PC-9 (cell line): ENCODE measurements around the gene HOXD3. TPM values are rescaled to one million over a fixed set of nuclear protein-coding genes. Genes with fewer than 3 reads are reported as not detected.

Experiments used
- BruUV-seq: library from RNA; stranded (reverse); fragments of 400-500 nt; replicated peaks from 2 replicates; lab custom pipeline; 2021; lab: Mats Ljungman, UMichigan
- CTCF ChIA-PET: fragments of 300-600 bp; sonication (Branson Sonifier 250); formaldehyde crosslinking; loops from one replicate; lab custom pipeline; 2022; ENCODE audit warnings: antibody characterized with exemption; lab: Charles Lee
- POLR2A ChIA-PET: fragments of 300-600 bp; sonication (Branson Sonifier 250); formaldehyde crosslinking; loops from one replicate; lab custom pipeline; 2022; ENCODE audit warnings: antibody characterized with exemption; ENCODE audit not compliant: unreplicated experiment; lab: Charles Lee
- DNase-seq, 2 experiments: peaks; one replicate each; pipeline versions ENCODE4 v3.0.0 to v3.0.0-alpha.2; 2015 to 2022; ENCODE audit warnings: mixed read lengths in 1 of 2
- H2AFZ ChIP-seq: fragments of 200-600 bp; sonication (generic); 2 replicates; pipeline ENCODE4 v1.8.1; 2017; ENCODE audit warnings: antibody characterized with exemption
- H3F3A ChIP-seq: fragments of 200-600 bp; sonication (generic); 2 replicates; pipeline ENCODE4 v1.8.1; 2017; ENCODE audit warnings: antibody characterized with exemption, mild to moderate bottlenecking, low read depth; ENCODE audit not compliant: insufficient read depth
- H3K27ac ChIP-seq: fragments of 200-600 bp; sonication (generic); 2 replicates; pipeline ENCODE4 v1.6.1; 2016; ENCODE audit warnings: mixed run types
- H3K27me3 ChIP-seq: fragments of 200-600 bp; sonication (generic); 2 replicates; pipeline ENCODE4 v1.6.1; 2016; ENCODE audit warnings: low read depth, mixed run types; ENCODE audit not compliant: insufficient read depth
- H3K36me3 ChIP-seq: fragments of 200-600 bp; sonication (generic); 2 replicates; pipeline ENCODE4 v1.6.1; 2016; ENCODE audit warnings: low read depth, mixed run types
- H3K4me1 ChIP-seq: fragments of 200-600 bp; sonication (generic); replicated peaks from 2 replicates; pipeline ENCODE4 v1.6.1; 2016; ENCODE audit warnings: mixed run types; ENCODE audit not compliant: insufficient read depth
- H3K4me2 ChIP-seq: fragments of 200-600 bp; sonication (generic); 2 replicates; pipeline ENCODE4 v1.6.1; 2017; ENCODE audit warnings: mixed run types
- H3K4me3 ChIP-seq: fragments of 200-600 bp; sonication (generic); 2 replicates; pipeline ENCODE4 v1.6.1; 2016; ENCODE audit warnings: mixed run types
- H3K79me2 ChIP-seq: fragments of 200-600 bp; sonication (generic); 2 replicates; pipeline ENCODE4 v1.6.1; 2017; ENCODE audit warnings: low read depth, mixed run types
- H3K9me2 ChIP-seq: fragments of 200-600 bp; sonication (generic); 2 replicates; pipeline ENCODE4 v1.8.1; 2017; ENCODE audit warnings: mild to moderate bottlenecking; ENCODE audit not compliant: insufficient read depth
- H3K9me3 ChIP-seq: fragments of 200-600 bp; sonication (generic); 2 replicates; pipeline ENCODE4 v1.8.1; 2016; ENCODE audit warnings: low read depth; ENCODE audit not compliant: insufficient read depth
- H4K20me1 ChIP-seq: fragments of 200-600 bp; sonication (generic); 2 replicates; pipeline ENCODE4 v1.8.1; 2017; ENCODE audit not compliant: insufficient read depth
- EZH2 ChIP-seq: fragments of 200-600 bp; sonication (generic); IDR thresholded peaks from 2 replicates; pipeline ENCODE4 v1.8.0; 2017; ENCODE audit warnings: antibody characterized with exemption, low read depth
- intact Hi-C: fragments of 100-400 bp; cut with micrococcal nuclease; formaldehyde crosslinking; loops from one replicate; pipeline ENCODE4 v1.10.0; 2022; ENCODE audit not compliant: unreplicated experiment
- total RNA-seq: library from RNA; stranded (reverse); gene quantifications from 2 replicates; pipeline ENCODE4 v1.2.3, GENCODE V29; 2021
- TF ChIP-seq, protein P1 (sequence below): fragments of 200-600 bp; sonication (generic); conservative IDR thresholded peaks from 2 replicates; pipeline ENCODE4 v1.6.1; 2017; ENCODE audit warnings: mixed run types, antibody characterized with exemption, mild to moderate bottlenecking, moderate library complexity

The HOXD3 gene
- total RNA-seq, 1 experiment from 2014 or later, result not detected

DNA sequence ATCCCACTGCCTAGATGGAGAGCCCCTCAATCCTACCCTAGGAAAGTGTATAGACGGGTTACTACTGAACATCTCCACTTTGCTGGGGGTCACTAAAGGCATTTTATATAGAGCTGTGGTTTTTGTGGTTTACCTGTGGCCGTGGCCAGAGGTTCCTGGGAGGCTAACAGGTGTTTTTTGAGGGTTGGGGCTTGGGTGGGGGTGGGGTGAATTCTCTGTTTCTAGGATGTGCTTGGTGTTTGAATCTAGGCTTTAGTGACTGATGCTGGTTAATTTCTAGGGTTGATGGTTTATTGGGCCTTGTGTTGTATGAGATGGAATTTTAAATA, 19.9 kb upstream of the HOXD3 start:
- Histone ChIP-seq H3K79me2 (no peaks in the 10 kb centered on the region), H3K4me3 (no peak overlapping the region), H3K27me3 (peaks cover 7% of the 10 kb centered on the region; the same call in 1 of the 2 replicates), H3K4me1 (no peaks in the 10 kb centered on the region), H3K27ac (no peak overlapping the region), H3K36me3 (no peaks in the 10 kb centered on the region), H4K20me1 (no peaks in the 10 kb centered on the region), H3K4me2 (no peak overlapping the region), H2AFZ (no peak overlapping the region), H3K9me3 (no peaks in the 10 kb centered on the region), H3K9me2 (no peaks in the 10 kb centered on the region), H3F3A (no peaks in the 10 kb centered on the region)
- intact Hi-C loops, result no loop called here
- TF ChIP-seq EZH2, result no peak
- TF ChIP-seq, protein P1, sequence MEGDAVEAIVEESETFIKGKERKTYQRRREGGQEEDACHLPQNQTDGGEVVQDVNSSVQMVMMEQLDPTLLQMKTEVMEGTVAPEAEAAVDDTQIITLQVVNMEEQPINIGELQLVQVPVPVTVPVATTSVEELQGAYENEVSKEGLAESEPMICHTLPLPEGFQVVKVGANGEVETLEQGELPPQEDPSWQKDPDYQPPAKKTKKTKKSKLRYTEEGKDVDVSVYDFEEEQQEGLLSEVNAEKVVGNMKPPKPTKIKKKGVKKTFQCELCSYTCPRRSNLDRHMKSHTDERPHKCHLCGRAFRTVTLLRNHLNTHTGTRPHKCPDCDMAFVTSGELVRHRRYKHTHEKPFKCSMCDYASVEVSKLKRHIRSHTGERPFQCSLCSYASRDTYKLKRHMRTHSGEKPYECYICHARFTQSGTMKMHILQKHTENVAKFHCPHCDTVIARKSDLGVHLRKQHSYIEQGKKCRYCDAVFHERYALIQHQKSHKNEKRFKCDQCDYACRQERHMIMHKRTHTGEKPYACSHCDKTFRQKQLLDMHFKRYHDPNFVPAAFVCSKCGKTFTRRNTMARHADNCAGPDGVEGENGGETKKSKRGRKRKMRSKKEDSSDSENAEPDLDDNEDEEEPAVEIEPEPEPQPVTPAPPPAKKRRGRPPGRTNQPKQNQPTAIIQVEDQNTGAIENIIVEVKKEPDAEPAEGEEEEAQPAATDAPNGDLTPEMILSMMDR, result no peak
- ChIA-PET CTCF (no interaction called here), POLR2A (no interaction called here)
- DNase-seq, result no peak
- BruUV-seq, result no TSS peak

DNA sequence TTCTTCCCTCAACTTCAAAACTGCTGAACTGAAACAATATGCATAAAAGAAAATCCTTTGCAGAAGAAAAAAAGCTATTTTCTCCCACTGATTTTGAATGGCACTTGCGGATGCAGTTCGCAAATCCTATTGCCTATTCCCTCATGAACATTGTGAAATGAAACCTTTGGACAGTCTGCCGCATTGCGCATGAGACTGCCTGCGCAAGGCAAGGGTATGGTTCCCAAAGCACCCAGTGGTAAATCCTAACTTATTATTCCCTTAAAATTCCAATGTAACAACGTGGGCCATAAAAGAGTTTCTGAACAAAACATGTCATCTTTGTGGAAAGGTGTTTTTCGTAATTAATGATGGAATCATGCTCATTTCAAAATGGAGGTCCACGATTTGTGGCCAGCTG, 19.2 kb upstream of the HOXD3 start:
- DNase-seq, result no peak
- peaks cover 12% of the 10 kb centered on the region; the same call in 1 of the 2 replicates for H3K27me3 ChIP-seq
- no peak overlapping the region for H3K4me2 ChIP-seq
- no peaks in the 10 kb centered on the region for H3K4me1 ChIP-seq
- H3K4me3 ChIP-seq, result no peak overlapping the region
- ChIA-PET CTCF (no interaction called here), POLR2A (no interaction called here)
- no peaks in the 10 kb centered on the region for H4K20me1 ChIP-seq
- no peaks in the 10 kb centered on the region for H3K36me3 ChIP-seq
- no peaks in the 10 kb centered on the region for H3F3A ChIP-seq
- no peaks in the 10 kb centered on the region for H3K79me2 ChIP-seq
- no peaks in the 10 kb centered on the region for H3K9me2 ChIP-seq
- no peak for TF ChIP-seq EZH2
- TF ChIP-seq, protein P1, result no peak
- no peaks in the 10 kb centered on the region for H3K9me3 ChIP-seq
- H3K27ac ChIP-seq, result no peak overlapping the region
- no TSS peak for BruUV-seq
- intact Hi-C loops, result no loop called here
- no peak overlapping the region for H2AFZ ChIP-seq

DNA sequence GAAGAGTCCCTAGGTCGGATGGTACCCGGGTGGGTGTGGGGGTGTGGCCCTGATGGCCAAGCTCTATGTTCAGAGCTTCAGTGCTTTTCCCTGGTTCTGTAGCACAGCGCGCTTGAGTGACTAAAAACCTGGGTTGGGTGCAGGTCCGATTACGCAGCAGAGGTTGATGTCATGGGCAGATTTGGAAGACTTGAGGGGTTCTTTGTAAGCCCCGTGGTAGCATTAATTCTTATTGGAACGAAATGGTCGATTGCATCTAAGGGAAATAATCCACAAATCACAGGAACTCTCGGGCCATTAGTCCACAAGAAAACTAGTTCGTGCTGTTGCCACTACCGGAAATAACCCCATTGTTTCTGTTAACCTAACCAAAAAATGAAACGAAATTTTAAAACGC, 18.6 kb upstream of the HOXD3 start:
- no peak overlapping the region for H3K27ac ChIP-seq
- H3K36me3 ChIP-seq, result no peaks in the 10 kb centered on the region
- H3K9me3 ChIP-seq, result no peaks in the 10 kb centered on the region
- no peaks in the 10 kb centered on the region for H3F3A ChIP-seq
- no peaks in the 10 kb centered on the region for H3K4me1 ChIP-seq
- H3K79me2 ChIP-seq, result no peaks in the 10 kb centered on the region
- BruUV-seq, result no TSS peak
- no peak for DNase-seq
- TF ChIP-seq EZH2, result no peak
- TF ChIP-seq, protein P1, result no peak
- no peak overlapping the region for H2AFZ ChIP-seq
- no peaks in the 10 kb centered on the region for H4K20me1 ChIP-seq
- POLR2A ChIA-PET, result interaction anchor here (0.7 kb wide), 1 partner anchor 1193 kb away, joined by 5 read pairs; no protein-coding TSS in a partner anchor
- H3K4me2 ChIP-seq, result peak overlapping the region; percentile 1; the same call in 1 of the 2 replicates
- H3K9me2 ChIP-seq, result no peaks in the 10 kb centered on the region
- intact Hi-C loops, result no loop called here
- H3K27me3 ChIP-seq, result peaks cover 17% of the 10 kb centered on the region; the same call in 1 of the 2 replicates
- H3K4me3 ChIP-seq, result no peak overlapping the region
- CTCF ChIA-PET, result no interaction called here
